MM.1S (cell line): ENCODE measurements around the gene PHF21A.

Experiments
- CTCF ChIP-seq: fragments of 300-600 bp; sonication (generic); IDR thresholded peaks from 2 replicates; pipeline ENCODE4 v1.5.1; 2016; ENCODE audit warnings: antibody characterized with exemption, low read length, mixed read lengths
- EZH2phosphoT487 ChIP-seq: fragments of 300-600 bp; sonication (generic); IDR thresholded peaks from 2 replicates; pipeline ENCODE4 v1.6.1; 2018; ENCODE audit warnings: antibody characterized with exemption, low read length

GRCh38 chr11:45983471-45983845, 137.8 kb downstream of the PHF21A start:
- no peak for TF ChIP-seq CTCF
- no peak for TF ChIP-seq EZH2phosphoT487
